DMS79 treated with DMSO at 0.1 percent for 48 hours (cell line): ENCODE data around the gene NCAPD2.

Source experiments
- DNase-seq: peaks from one replicate; lab custom pipeline; 2025; lab: John Stamatoyannopoulos, UW

NCAPD2 gene

GRCh38 chr12:6534945-6535696 is 41.2 kb downstream of the NCAPD2 start:
- peak; percentile 61 for DNase-seq

DNA sequence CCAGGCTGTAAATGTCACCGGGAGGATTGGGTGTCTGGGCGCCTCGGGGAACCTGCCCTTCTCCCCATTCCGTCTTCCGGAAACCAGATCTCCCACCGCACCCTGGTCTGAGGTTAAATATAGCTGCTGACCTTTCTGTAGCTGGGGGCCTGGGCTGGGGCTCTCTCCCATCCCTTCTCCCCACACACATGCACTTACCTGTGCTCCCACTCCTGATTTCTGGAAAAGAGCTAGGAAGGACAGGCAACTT is 41.7 kb downstream of the NCAPD2 start:
- DNase-seq, result no peak

GRCh38 chr12:6535960-6536847 is 42.3 kb downstream of the NCAPD2 start:
- no peak for DNase-seq

- no peak for DNase-seq
Measured at GRCh38 chr12:6536894-6537579, 43.1 kb downstream of the NCAPD2 start.

DNA sequence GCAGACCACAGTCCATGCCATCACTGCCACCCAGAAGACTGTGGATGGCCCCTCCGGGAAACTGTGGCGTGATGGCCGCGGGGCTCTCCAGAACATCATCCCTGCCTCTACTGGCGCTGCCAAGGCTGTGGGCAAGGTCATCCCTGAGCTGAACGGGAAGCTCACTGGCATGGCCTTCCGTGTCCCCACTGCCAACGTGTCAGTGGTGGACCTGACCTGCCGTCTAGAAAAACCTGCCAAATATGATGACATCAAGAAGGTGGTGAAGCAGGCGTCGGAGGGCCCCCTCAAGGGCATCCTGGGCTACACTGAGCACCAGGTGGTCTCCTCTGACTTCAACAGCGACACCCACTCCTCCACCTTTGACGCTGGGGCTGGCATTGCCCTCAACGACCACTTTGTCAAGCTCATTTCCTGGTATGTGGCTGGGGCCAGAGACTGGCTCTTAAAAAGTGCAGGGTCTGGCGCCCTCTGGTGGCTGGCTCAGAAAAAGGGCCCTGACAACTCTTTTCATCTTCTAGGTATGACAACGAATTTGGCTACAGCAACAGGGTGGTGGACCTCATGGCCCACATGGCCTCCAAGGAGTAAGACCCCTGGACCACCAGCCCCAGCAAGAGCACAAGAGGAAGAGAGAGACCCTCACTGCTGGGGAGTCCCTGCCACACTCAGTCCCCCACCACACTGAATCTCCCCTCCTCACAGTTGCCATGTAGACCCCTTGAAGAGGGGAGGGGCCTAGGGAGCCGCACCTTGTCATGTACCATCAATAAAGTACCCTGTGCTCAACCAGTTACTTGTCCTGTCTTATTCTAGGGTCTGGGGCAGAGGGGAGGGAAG is 43.9 kb downstream of the NCAPD2 start:
- DNase-seq, result peak; percentile 40

- no peak for DNase-seq
Measured at GRCh38 chr12:6538420-6539313, 44.8 kb downstream of the NCAPD2 start.

DNA sequence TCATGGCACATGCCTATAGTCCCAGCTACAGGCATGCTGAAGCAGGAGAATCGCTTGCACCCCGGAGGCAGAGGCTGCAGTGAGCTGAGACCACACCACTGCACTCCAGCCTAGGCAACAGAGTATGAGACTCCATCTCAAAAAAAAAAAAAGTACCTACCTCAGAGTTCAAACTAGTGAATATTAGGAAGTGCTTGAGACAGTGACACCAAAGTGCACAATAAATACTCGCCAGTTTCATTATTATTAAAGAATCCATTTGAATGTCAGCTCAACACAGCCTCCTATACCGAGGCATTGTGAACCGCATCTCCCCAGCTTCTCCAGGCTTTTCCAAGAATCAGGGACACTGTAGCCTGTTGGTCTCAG is 45.4 kb downstream of the NCAPD2 start:
- no peak for DNase-seq

DNA sequence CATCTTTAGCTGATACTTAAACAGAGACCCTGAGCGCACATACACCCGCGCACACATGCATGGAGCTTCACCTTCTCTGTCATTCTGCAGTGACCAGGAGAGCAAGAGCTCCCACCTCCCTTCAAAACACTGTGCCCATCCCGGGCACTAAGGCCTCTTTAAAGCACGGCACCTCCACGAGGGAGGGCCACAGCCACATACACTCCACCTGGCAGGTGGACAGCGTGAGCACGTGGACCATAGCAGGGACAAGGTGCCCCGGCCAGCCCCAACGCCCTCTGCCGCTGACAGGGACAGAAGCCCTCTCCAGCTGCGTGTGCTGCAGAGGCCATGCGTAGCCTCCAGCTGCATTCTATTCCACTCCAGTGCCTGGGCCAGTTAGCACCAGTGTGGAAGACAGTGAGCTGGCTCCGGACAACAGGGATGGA is 45.8 kb downstream of the NCAPD2 start:
- no peak for DNase-seq

DNA sequence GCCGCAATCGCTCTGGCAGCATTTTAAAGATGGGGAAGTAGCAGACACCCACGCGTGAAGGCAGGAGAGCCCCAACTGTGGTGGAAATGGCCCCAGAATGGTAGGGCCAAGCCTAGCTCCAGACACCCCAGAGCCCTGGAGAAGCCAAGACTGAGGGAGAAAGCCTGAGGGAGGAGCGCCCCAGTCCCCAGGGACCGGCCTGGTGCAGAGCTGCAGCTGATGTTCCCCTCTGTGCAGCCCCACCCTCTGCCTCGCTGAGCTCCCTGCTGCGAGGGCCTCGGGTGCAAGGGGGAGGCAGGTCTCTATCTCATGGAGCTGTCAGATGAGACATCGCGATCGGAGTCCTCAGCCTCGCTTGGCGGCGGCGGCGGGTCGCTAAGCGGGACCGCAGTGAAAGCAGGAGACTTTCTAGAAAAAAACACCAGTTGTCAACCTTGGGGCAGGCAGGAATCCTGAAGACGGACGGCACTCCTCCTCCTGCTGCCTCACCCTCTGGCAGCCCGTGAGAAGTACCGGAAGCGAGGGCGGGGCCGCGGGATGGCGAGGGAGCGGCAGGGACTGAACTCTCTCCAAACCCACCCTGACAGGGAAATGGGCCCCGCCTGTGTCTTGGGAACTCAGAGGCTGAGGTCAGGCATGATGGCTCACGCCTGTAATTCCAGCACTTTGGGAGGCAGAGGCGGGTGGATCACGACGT is 46.4 kb downstream of the NCAPD2 start:
- DNase-seq, result peak; percentile 75

- DNase-seq, result no peak
Measured at GRCh38 chr12:6541371-6542165, 47.7 kb downstream of the NCAPD2 start.

DNA sequence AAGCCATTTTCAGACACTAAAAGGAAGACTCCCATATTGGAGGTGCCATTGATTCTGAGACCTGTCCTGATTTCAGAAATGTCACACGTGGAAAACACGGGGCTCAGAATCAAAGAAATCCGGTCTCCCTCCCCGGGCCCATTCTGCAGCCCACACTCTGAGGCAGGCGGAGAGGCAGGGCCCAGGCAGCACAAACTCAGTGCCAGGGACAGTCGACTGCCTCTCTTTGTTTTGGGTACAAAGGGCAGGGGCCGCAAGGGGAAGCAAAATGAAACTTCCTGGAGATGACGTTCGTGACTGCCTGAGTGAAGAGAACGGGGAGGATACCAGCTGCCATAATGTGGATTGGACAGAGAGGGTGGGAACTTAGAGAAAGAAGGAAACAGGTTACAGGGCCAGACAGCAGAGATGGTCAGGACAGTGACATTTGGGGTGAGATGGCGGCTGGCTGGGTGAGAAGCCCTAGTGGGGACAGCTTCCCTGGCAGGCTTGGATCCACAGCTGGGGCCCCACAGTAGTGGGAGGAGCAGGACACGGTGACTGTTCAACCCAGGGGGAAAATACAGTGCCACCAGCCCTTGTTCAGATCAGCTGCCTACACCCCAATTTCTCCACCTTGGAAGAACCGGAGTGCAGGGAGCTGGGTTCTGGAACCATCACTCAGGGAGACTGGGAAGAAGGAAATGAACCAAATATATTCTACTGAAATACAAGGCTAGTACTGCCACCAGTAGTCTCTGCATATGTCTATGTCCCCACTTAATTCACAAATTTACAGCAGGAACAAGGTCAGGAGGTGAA is 48.5 kb downstream of the NCAPD2 start:
- DNase-seq, result no peak

- no peak for DNase-seq
Measured at GRCh38 chr12:6546016-6546415, 52.1 kb downstream of the NCAPD2 start.

DNA sequence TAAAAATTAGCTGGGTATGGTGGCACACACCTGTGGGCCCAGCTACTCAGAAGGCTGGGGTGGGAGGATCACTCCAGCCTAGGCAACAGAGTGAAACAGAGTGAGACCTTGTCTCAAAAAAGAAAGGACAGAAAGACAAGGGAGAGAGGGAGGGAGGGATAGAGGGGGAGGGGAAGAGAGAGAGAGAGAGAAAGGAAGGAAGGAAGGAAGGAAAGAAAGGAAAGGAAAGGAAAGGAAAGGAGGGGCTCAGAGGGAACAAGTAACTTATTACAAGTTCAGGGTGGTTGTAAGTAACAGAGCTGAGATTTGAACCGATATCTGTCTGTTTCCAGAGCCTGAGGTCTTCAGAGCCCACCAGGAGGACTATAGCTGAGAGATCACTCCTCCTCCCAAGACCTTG is 53.7 kb downstream of the NCAPD2 start:
- no peak for DNase-seq

- DNase-seq, result no peak
Measured at GRCh38 chr12:6547987-6548386, 54.1 kb downstream of the NCAPD2 start.

DNA sequence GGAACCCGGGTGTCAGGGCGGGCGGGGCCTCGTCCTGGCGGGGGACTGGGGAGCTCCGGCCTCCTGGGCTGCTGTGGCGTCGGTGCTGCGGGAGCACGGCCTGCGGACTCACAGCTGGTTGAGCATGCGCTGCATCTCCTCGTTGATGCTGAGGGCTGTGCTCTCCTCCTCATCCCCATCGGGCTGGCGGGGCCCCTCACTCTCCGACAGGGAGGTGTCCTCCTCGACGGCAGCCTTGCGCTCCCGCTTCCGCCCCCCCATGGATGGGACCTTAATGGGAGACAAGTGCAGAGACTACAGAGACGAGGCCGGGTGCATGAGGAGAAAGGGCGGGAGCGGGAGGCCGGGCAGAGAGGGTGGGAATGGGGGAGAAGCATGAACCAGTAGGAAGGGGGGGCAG is 54.7 kb downstream of the NCAPD2 start:
- no peak for DNase-seq

GRCh38 chr12:6548966-6549683 is 55.2 kb downstream of the NCAPD2 start:
- DNase-seq, result no peak

GRCh38 chr12:6549684-6550151 is 55.8 kb downstream of the NCAPD2 start:
- DNase-seq, result no peak
